ACHN (cell line): ENCODE data around the gene KCNK4.

Source experiments
- DNase-seq: peaks from one replicate; pipeline ENCODE4 v3.0.0-alpha.2; 2015
- in situ Hi-C: cut with HindIII; loops from 2 replicates; pipeline ENCODE4 v1.10.0; 2017; ENCODE audit warnings: low sequenced_read_pairs, low pct_ligation_motif_present, low pct_unique_long_range_greater_than_20kb

KCNK4 gene

DNA sequence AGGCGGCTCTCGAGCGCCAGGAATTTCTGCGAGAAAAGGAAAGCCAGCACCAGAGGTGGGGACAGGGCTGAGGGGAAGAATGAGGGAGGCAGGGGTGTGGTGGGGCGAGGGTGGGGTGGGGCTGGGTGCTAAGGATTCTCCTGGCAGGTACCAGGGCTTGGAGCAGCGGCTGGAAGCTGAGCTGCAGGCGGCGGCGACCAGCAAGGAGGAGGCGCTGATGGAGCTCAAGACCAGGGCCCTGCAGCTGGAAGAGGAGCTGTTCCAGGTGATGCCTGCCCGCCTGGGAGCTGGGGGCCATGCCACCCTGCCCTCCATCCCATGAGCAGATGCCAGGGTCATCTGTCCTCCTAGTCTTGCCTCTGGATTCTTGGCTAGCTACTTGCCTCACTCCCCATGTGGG lies 58.3 kb downstream of the KCNK4 start:
- in situ Hi-C loops, result no loop called here
- no peak for DNase-seq
